ENCODE data around the gene PFDN5.
"Not testable (repeated sequence)": the region's sequence is repeated elsewhere in the genome, so short reads cannot be mapped to it uniquely, and the experiment has no call there.

Gene PFDN5

GRCh38 chr12:53330671-53331070 is 35.3 kb downstream of the PFDN5 start:
- DNase-seq: no peak

- DNase-seq: not testable (repeated sequence)
Measured at GRCh38 chr12:53332339-53332738, 37.0 kb downstream of the PFDN5 start.

GRCh38 chr12:53332744-53333143 is 37.4 kb downstream of the PFDN5 start:
- DNase-seq: no peak

GRCh38 chr12:53333289-53333688 is 37.9 kb downstream of the PFDN5 start:
- no peak for DNase-seq

GRCh38 chr12:53333845-53334244 is 38.5 kb downstream of the PFDN5 start:
- no peak for DNase-seq

GRCh38 chr12:53334822-53335221 is 39.5 kb downstream of the PFDN5 start:
- no peak for DNase-seq

GRCh38 chr12:53336181-53336681 is 40.9 kb downstream of the PFDN5 start, which contains the start of gene SP7:
Gene SP7 (minus strand): TSS chr12:53336354. CDS start chr12:53335646, 708 bp downstream.
- peak; percentile 68 for DNase-seq

GRCh38 chr12:53338017-53338416 is 42.7 kb downstream of the PFDN5 start:
- no peak for DNase-seq

GRCh38 chr12:53338916-53339315 is 43.6 kb downstream of the PFDN5 start:
- DNase-seq: no peak

- DNase-seq: no peak
Measured at GRCh38 chr12:53340398-53340797, 45.1 kb downstream of the PFDN5 start.

GRCh38 chr12:53343449-53343848 is 48.1 kb downstream of the PFDN5 start:
- DNase-seq: no peak

GRCh38 chr12:53343969-53344368 is 48.6 kb downstream of the PFDN5 start:
- no peak for DNase-seq

GRCh38 chr12:53344487-53344823 is 49.1 kb downstream of the PFDN5 start:
- DNase-seq: no peak

- DNase-seq: peak; percentile 59
Measured at GRCh38 chr12:53344824-53345485, 49.6 kb downstream of the PFDN5 start.

GRCh38 chr12:53345486-53346188 is 50.3 kb downstream of the PFDN5 start:
- DNase-seq: no peak

GRCh38 chr12:53346491-53346890 is 51.1 kb downstream of the PFDN5 start:
- DNase-seq: no peak

GRCh38 chr12:53347905-53348304 is 52.6 kb downstream of the PFDN5 start:
- no peak for DNase-seq

Measured in GDM1 (cell line).